Esophagus squamous epithelium (tissue), 5 donors: ENCODE data around the gene DLEC1. TPM values are rescaled to one million over a fixed set of nuclear protein-coding genes. Genes with fewer than 3 reads are reported as not detected.
A peak's percentile ranks its signal among the peaks of the same experiment; 100 is the strongest.

Experiments
- DNase-seq: peaks from one replicate; lab custom pipeline; 2025; lab: John Stamatoyannopoulos, UW
- H3K27ac ChIP-seq, 4 donors: fragments of 200-600 bp; sonication (generic); one replicate each; pipeline ENCODE4 v1.5.1; 2016 to 2019; ENCODE audit warnings: mild to moderate bottlenecking in 1 of 4
- H3K27me3 ChIP-seq, 4 donors: fragments of 200-600 bp; sonication (generic); 1 replicate in 3 of 4; 2 replicates in 1 of 4; pipeline versions ENCODE4 v1.5.1 to v1.6.0; 2017 to 2021; ENCODE audit warnings: antibody characterized with exemption in 1 of 4
- H3K36me3 ChIP-seq, 3 donors: fragments of 200-600 bp; sonication (generic); one replicate each; pipeline ENCODE4 v1.5.1; 2016 to 2019
- H3K4me1 ChIP-seq, 3 donors: fragments of 200-600 bp; sonication (generic); one replicate each; pipeline ENCODE4 v1.5.1; 2017 to 2019
- H3K4me3 ChIP-seq, 4 donors: fragments of 200-600 bp; sonication (generic); 1 replicate in 3 of 4; 2 replicates in 1 of 4; pipeline ENCODE4 v1.5.1; 2016 to 2019; ENCODE audit warnings: mild to moderate bottlenecking in 2 of 4, moderate library complexity in 1 of 4
- H3K9me3 ChIP-seq, 3 donors: fragments of 200-600 bp; sonication (generic); one replicate each; pipeline ENCODE4 v1.5.1; 2016 to 2019
- CTCF ChIP-seq, 6 experiments: fragments of 450-650 bp in 4 of 6; fragments of 200-600 bp in 2 of 6; sonication (generic) in 2 of 6; IDR thresholded peaks; one replicate each; pipeline ENCODE4 v1.5.1; 2016 to 2019; ENCODE audit warnings: antibody characterized with exemption in 6 of 6, mild to moderate bottlenecking in 4 of 6, moderate library complexity in 4 of 6
- POLR2A ChIP-seq, 4 donors: fragments of 450-650 bp; IDR thresholded peaks; one replicate each; pipeline ENCODE4 v1.6.1; 2017; ENCODE audit warnings: antibody characterized with exemption in 4 of 4, mild to moderate bottlenecking in 4 of 4, moderate library complexity in 3 of 4
- WGBS, 2 donors: methylation state at CpG; one replicate each; pipeline ENCODE4 v1.1.5; 2018; 5-methylcytosine and 5-hydroxymethylcytosine counted together
- intact Hi-C: fragments of 100-400 bp; cut with DNase I; formaldehyde crosslinking; loops from one replicate; pipeline ENCODE4 v1.15.0; 2022
- total RNA-seq, 4 donors: library from RNA; depleted of rRNA; stranded (reverse); fragments of >200 nt; gene quantifications; one replicate each; pipeline ENCODE4 v1.1.0, GENCODE V29; 2016
- donor health status: DM: yes; HTN: yes; CAD: no.

The DLEC1 gene
- total RNA-seq, 4 donors from 2014 or later = 0.19 TPM; not detected in 3

- DNase-seq = no peak
- Histone ChIP-seq H3K9me3 (no peaks in the 10 kb centered on the region), H3K36me3 (peaks cover 0 to 50% (median 4%) of the 10 kb centered on the region in 3 donors), H3K4me1 (peaks cover 17 to 57% (median 21%) of the 10 kb centered on the region in 3 donors), H3K27me3 (no peaks in the 10 kb centered on the region), H3K4me3 (no peak overlapping the region), H3K27ac (no peak overlapping the region)
- intact Hi-C loops = no loop called here
- WGBS, 2 donors = 82 to 94% methylated on average over 7 to 8 of the region's 9 CpGs
- TF ChIP-seq CTCF (IDR thresholded peaks at IDR 0.05) (peak in 1 of 6 experiments; percentile 8), POLR2A (IDR thresholded peaks at IDR 0.05) (no peak)
Measured at GRCh38 chr3:38001456-38002081, 37.4 kb upstream of the DLEC1 start.

- H3K27ac ChIP-seq = no peak overlapping the region
- H3K9me3 ChIP-seq = no peaks in the 10 kb centered on the region
- peaks cover 0 to 58% (median 5%) of the 10 kb centered on the region in 3 donors for H3K36me3 ChIP-seq
- intact Hi-C loops = no loop called here
- no peak for TF ChIP-seq CTCF (IDR thresholded peaks at IDR 0.05)
- TF ChIP-seq POLR2A (IDR thresholded peaks at IDR 0.05) = no peak
- peaks cover 17 to 49% (median 18%) of the 10 kb centered on the region in 3 donors for H3K4me1 ChIP-seq
- DNase-seq = no peak
- no peaks in the 10 kb centered on the region for H3K27me3 ChIP-seq
- no peak overlapping the region for H3K4me3 ChIP-seq
- WGBS, 2 donors = 84 to 100% methylated on average over 3 to 5 of the region's 6 CpGs
Measured at GRCh38 chr3:38002291-38002876, 36.6 kb upstream of the DLEC1 start.

GRCh38 chr3:38002940-38003339, 36.1 kb upstream of the DLEC1 start:
- Histone ChIP-seq H3K9me3 (no peaks in the 10 kb centered on the region), H3K4me3 (no peak overlapping the region), H3K36me3 (peaks cover 0 to 59% (median 5%) of the 10 kb centered on the region in 3 donors), H3K4me1 (peaks cover 12 to 43% (median 16%) of the 10 kb centered on the region in 3 donors), H3K27ac (peak overlapping the region in 2 of 4 donors; percentile 6 to 66), H3K27me3 (no peaks in the 10 kb centered on the region)
- TF ChIP-seq POLR2A (IDR thresholded peaks at IDR 0.05) = no peak
- no peak for TF ChIP-seq CTCF (IDR thresholded peaks at IDR 0.05)
- no CpG with 5 or more reads among the region's 9 CpGs for WGBS, 2 donors
- intact Hi-C loops = no loop called here
- DNase-seq = no peak

- Histone ChIP-seq H3K9me3 (no peaks in the 10 kb centered on the region), H3K4me1 (peaks cover 8 to 39% (median 12%) of the 10 kb centered on the region in 3 donors), H3K4me3 (no peak overlapping the region), H3K27me3 (no peaks in the 10 kb centered on the region), H3K36me3 (peaks cover 0 to 64% (median 5%) of the 10 kb centered on the region in 3 donors), H3K27ac (peak overlapping the region in 2 of 4 donors; percentile 55 to 66)
- intact Hi-C loops = no loop called here
- TF ChIP-seq POLR2A (IDR thresholded peaks at IDR 0.05) = no peak
- TF ChIP-seq CTCF (IDR thresholded peaks at IDR 0.05) = peak; percentile 63 to 87 (median 74)
- no peak for DNase-seq
- 56 to 57% methylated on average over 6 of the region's 7 CpGs for WGBS, 2 donors
Measured at GRCh38 chr3:38003371-38003816, 35.6 kb upstream of the DLEC1 start.

GRCh38 chr3:38003817-38004414, 35.1 kb upstream of the DLEC1 start:
- peaks cover 0 to 69% (median 5%) of the 10 kb centered on the region in 3 donors for H3K36me3 ChIP-seq
- no peak overlapping the region for H3K4me3 ChIP-seq
- DNase-seq = no peak
- intact Hi-C loops = no loop called here
- no peaks in the 10 kb centered on the region for H3K9me3 ChIP-seq
- WGBS, 2 donors = 71 to 76% methylated on average over 2 of the region's 11 CpGs
- no peaks in the 10 kb centered on the region for H3K27me3 ChIP-seq
- no peak for TF ChIP-seq POLR2A (IDR thresholded peaks at IDR 0.05)
- no peak for TF ChIP-seq CTCF (IDR thresholded peaks at IDR 0.05)
- peak overlapping the region in 2 of 4 donors; percentile 55 to 66 for H3K27ac ChIP-seq
- H3K4me1 ChIP-seq = peaks cover 5 to 35% (median 9%) of the 10 kb centered on the region in 3 donors
